GM18507 (cell line): ENCODE measurements around the gene CD27.
"Not testable (repeated sequence)": the region's sequence is repeated elsewhere in the genome, so short reads cannot be mapped to it uniquely, and the experiment has no call there.

Experiments
- DNase-seq: peaks from one replicate; pipeline ENCODE4 v3.0.0; 2011; ENCODE audit warnings: low read depth; ENCODE audit not compliant: insufficient read length; ENCODE audit errors: extremely low spot score
- FAIRE-seq: peaks from 2 replicates; lab custom pipeline; 2011; peaks lifted over from hg19 to GRCh38; lab: Jason Lieb, UNC

CD27 gene

DNA sequence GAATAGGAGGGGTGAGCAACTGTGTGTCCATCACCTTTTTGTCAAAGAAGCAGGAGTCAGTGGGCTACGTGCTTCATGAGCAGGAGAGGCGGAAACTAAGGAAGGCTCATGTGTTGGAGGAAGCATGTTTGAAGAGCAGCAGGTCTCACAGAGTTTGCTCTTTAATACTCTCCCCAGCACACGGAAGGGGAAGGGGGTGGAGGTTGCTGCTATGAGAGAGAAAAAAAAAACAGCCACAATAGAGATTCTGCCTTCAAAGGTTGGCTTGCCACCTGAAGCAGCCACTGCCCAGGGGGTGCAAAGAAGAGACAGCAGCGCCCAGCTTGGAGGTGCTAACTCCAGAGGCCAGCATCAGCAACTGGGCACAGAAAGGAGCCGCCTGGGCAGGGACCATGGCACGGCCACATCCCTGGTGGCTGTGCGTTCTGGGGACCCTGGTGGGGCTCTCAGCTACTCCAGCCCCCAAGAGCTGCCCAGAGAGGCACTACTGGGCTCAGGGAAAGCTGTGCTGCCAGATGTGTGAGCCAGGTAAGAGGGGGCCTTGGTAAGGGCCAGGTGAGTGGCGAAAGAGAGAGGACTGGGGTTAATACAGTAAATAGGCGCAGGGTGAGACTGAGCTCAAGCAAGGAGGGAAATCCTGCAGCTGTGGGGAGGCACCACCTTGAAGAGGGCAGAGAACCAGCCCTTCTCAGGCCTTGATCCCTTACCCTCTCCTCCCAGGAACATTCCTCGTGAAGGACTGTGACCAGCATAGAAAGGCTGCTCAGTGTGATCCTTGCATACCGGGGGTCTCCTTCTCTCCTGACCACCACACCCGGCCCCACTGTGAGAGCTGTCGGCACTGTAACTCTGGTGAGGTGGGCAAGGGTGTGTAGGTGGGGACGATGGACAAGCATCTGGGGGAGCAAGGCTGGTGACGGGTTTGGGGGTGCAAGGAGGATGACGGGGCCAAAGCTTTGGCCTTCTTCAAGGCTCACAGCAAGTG lies at the start of gene CD27:
TSS of gene CD27 (plus strand) at position 252 of the 985 bp plus-strand sequence. CDS start at position 393, 141 bp downstream.
- no peak for DNase-seq
- FAIRE-seq: peak; percentile 83

DNA sequence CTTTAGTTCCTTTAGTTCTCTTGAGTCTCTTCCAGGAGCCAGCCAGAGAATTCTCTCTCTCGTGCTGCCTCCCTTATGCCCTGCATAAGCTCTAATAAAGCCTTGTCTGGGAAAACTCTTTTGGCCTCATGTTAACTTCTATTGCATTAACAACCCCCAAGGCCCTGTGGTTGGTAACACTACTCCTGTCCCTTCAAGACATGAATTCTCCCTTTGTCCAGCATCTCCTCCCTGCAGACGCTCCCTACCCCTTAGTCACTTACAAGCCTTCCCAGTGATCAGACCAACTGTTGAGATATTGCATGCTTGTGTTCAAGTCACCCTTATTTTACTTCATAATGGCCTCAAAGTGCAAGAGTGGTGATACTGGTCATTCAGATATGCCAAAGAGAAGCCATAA lies 48.7 kb upstream of the CD27 start:
- DNase-seq (no peak), FAIRE-seq (no peak)

DNA sequence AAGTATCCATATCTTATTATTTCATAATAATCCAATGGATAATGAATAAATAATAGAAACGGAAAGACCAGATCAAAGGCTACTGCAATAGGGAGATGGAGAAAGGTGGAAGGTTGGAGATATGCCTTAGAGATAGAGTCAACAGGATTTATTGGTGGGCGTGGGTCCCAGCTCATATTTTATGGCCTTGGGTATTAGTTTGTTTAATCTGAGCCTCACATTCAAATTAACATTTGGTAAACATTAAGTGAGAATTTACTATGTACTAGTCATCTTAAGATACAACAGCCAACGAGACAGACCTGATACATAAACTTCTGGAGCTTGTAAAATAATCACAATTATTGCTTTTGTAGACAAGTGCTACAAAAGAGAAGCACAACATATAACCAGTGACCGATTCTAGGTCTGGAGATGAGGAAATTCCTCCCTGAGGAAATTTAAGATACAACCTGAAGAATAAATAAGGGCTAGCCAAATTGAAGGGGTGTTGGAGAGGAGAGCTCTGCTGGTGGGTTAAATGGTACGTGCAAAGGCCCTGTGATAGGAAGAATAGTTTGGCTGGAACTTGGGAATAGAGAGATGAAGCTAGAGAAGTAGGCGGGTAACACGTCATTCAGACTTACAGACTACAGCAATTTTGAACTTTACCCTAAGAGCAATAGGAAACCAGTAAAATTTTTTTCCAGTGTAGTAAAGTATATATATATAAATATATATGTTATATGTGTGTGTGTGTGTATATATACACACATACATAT lies 44.7 kb upstream of the CD27 start:
- FAIRE-seq: no peak
- no peak for DNase-seq

DNA sequence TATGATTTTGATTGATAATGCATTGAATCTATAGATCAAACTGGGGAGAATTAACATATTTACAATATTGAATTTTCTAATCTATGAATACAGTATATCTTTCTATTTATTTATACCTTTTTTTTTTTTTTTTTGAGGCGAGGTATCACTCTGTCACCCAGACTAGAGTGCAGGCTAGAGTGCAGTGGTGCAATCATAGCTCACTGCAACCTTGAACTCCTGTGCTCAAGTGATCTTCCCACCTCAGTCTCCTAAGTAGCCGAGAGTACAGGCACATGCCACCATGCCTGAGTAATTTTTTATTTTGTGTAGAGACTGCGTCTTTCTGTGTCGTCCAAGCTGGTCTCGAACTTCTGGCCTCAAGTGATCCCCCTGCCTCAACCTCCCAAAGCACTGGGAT lies 40.4 kb upstream of the CD27 start:
- FAIRE-seq (no peak), DNase-seq (no peak)

DNA sequence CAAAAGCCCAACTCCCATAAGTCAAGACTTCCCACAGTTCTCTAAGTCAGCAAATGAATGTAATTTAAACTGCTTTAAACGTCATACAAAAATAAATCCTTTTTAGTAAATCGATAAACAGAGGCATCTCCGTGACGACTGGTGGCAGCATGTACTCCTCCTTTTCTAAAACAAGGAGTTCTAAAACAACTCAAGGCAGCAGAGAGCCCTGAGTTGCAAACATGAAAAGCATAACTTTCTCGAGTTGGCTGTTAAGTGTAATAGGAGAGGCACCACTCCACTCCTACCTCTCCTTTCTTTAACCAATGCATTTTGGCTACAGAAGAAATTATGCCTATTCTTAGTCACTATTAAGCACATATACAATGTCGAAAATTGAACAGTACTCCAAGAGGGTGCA lies 38.8 kb upstream of the CD27 start:
- FAIRE-seq: no peak
- DNase-seq: no peak

DNA sequence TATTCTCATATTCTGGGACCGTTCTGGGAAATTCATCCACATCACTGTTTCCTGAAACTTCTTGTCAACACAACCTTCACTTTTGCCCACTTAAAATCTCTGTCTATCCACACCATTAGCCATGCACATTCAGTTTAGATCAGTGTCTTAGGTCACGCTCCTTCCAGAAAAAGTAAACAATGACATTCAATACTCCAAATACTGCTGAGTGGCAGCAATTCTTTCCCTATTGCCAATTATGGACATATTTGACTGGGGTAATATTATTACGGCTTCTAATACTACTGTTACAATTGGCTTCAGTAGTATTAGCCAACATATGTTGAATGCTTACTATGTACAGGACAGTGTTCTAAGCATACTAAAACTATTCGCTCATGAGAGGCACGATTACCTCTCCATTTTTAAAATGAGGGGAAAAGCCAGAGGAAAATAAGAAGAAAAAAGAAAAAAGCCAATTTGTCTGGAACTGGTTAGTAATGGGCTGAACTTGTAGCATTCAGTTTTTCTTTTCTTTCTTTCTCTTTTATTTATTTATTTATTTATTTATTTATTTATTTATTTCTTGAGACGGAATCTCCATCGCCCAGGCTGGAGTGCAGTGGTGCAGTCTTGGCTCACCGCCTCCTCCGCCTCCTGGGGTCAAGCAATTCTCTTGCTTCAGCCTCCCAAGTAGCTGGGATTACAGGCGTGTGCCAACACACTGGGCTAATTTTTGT lies 37.4 kb upstream of the CD27 start:
- FAIRE-seq: no peak
- no peak for DNase-seq

DNA sequence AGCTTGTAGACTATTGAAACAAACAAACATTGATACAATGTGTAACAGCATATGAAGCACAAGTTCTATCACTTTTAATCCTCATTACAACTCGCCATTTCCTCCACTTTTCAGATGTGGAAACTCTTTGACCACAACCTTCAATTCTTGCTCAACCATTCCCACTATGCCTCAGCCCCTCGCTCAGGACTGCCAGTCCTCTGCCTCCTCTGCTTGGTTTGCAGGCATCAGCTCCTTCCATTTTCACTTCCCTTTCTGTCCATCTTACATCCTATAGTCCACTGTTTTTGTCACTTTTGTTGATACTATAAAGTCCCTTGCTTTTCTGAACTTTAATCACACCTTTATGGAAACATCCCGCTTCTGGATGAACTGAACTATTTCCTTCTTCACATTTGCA lies 28.2 kb upstream of the CD27 start:
- no peak for DNase-seq
- peak; percentile 33 for FAIRE-seq

DNA sequence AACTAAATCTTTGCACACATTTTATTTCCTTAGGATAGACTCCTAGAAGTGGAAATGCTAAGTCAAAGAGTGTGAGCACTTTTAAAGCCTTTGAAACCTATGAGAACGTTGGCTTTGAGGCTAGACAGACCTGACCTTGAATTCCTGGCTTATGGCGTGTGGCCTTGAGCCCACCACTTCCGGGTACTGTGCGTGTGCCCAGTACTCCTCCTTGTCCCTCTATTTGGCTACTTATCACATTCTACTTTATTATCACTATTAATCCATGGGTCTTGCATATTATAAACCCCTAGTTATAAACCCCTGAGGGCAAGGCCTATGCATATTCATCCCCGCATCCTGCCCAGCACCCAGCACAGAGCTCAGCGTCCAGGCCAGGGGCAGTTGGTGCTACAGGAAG lies 26.0 kb upstream of the CD27 start:
- DNase-seq (no peak), FAIRE-seq (no peak)

DNA sequence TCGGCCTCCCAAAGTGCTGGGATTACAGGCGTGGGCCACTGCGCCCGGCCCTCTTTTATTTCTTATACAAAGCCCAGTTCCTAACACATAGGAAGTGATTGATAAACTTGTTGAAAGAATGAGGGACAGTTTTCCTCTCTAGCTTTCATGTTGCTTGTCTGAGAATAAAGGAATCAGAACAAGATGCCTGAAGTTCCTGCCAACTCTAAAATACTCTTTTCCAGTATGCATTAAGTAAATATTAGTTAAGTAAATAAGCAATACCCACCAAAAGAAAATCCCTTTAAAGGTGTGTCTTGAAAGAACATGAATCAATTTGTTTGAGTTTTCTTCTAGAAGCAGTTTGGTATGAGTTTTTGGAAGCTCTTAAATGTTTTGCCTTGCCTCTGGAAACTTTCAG lies 24.4 kb upstream of the CD27 start:
- FAIRE-seq (no peak), DNase-seq (no peak)

DNA sequence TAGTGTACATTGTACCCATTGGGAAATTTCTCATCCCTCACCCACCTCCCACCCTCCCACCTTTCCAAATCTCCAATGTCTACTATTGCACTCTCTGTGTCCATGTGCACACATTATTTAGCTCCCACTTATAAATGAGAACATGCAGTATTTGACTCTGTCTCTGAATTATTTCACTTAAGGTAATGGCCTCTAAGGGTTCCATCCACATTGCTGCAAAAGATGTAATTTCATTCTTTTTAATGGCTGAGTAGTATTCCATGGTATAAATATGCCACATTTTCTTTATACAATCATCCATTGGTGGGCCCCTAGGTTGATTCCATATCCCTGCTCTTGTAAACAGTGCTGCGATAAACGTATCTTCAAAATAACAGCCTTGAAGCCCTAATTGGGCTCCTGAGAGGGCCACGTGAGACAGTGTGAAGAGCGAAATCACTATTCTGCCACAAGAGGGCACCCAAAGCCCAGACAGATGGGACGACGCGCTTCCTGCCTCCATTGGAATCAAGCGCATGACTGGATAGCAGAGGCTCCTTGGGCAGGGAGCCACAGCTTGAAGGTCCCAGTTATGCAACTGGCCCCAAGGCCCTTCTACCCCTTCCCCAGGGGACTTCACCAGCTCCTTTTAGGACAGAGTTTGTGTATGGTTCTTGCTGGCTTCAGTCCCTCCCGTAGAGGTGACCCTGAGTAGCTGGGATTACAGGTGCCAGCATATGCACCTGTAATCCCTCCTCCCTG lies 21.3 kb upstream of the CD27 start:
- FAIRE-seq: peak; percentile 96
- peak; percentile 74 for DNase-seq

DNA sequence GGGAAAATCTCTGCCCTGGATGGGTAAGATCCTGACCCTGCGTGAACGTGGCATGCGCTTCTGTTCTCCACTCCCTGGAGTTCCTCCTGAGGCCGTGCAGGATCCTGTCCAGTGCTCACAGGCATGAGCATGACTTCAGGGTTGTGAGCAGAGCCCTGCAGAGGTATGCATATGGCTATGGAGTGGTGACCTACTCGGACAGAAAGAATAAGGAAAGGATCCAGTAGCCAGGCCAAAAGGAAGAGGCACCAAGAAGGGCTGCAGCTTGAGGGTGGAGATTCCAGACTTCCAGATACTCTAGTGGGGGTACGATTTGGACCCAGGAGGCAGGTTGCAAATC lies 20.8 kb upstream of the CD27 start:
- FAIRE-seq: peak; percentile 9
- no peak for DNase-seq

DNA sequence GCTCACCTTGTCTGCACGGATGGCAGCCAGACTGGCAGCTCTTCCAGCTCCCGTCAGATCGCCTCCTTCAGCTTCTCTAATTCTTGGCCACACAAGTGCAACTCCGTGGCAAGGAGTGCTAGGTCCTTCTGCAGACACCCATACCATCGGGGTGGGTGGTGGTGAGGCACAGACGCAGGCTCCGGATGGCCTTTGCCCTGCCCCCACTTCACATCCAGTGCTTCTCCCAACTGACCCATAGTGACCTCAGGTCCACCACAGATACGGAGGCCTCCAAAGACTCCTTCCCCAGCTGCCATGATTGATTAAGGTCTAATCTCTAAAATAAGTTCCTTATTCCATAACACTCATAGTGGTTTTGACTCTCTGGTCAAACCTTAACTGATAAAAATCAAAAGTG lies 19.9 kb upstream of the CD27 start:
- no peak for DNase-seq
- no peak for FAIRE-seq

DNA sequence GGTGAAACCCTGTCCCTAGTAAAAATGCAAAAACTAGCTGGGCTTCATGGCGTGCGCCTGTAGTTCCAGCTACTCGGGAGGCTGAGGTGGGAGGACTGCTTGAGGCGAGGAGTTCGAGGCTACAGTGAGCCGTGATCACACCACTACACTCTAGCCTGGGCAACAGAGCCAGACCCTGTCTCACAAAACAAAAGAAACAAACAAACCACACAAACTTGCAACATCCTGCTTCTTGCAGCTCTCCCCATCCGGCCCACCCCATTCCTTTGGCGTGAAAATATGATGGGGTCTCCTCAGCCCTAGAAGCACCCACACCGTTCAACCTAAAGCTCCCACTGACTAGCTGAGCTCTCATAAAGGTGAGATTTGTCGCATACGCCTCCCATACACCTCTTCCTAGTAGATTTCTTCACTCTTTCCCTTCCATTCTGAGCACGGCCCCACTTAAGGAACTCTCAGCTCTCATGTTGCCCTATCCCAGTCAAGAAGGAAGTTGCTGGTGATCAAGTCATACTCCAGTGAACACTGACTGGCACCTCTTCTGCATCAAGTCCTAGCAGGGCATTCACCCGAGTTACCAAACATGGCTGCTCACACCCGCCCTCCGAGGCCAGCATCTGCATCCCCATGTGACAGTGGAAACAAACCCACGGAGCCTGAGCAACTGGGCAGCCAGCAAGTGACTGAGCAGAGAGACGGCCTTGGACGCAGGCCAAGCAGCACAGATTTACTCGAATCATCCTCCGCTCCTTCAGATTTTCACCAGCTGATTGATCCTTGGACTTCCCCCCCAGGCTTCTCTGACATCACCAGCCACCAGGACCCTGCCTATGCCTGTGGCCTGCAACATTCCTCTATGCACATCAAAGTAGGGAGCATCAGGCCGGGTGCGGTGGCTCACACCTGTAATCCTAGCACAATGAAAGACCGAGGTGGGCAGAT lies 18.9 kb upstream of the CD27 start:
- FAIRE-seq (peak; percentile 69), DNase-seq (no peak)

DNA sequence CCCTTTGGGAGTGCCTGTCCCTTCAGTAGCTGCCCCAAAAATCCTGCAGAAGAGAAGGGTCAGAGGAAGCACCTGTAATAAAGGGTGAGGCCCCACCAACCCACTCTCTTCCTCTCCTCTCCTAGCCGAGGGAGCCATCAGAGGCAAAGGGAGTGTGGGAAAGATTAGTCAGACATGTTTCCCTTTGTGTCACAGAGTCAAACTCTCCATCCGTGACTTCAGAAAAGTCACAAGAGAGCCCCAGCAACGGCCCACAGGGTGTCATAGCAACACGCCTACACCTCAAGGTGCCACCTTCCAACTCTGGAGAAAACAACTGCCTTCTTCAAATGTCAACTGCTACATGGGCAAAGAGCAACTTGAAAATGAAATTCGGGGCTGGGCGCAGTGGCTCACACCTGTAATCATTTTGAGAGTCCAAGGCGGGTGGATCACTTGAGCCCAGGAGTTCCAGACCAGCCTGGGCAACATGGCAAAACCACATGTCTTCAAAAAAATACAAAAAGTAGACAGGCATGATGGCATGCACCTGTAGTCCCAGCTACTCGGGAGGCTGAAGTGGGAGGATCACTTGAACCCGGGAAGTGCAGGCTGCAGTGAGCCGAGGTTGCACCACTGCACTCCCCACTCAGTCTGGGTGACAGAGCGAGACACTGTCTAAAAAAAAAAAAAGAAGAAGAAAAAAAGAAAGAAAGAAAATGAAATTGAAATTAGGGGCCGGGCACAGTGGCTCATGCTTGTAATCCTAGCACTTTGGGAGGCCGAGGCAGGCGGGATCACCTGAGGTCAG lies 17.7 kb upstream of the CD27 start:
- DNase-seq (no peak), FAIRE-seq (peak; percentile 97)

DNA sequence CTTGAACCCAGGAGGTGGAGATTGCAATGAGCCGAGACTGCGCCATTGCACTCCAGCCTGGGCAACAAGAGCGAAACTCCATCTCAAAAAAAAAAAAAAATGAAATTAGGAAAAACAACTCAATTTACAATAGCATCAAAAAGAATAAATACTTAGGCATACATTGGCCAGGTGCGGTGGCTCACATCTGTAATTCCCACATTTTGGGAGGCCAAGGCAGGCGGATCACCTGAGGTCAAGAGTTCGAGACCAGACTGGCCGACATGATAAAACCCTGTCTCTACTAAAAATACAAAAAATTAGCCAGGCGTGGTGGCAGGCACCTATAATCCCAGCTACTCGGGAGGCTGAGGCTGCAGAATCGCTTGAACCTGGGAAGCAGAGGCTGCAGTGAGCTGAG lies 17.0 kb upstream of the CD27 start:
- FAIRE-seq, DNase-seq: not testable (repeated sequence)

DNA sequence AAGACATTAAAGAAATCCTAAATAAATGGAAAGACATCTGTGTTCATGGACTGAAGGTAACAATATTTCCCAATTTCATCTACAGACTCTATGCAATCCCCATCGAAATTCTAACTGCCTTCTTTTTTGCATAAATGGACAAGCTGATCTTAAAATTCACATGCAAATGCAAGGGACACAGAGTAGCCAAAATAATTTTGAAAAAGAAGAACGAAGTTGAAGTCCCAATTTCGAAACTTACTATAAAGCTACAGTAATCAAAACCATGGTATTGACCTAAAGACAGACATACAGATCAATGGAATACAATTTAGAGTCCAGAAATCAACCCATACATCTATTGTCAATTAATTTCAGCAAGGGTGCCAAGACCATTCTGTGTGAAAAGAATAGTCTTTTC lies 16.4 kb upstream of the CD27 start:
- FAIRE-seq (peak; percentile 53), DNase-seq (no peak)

DNA sequence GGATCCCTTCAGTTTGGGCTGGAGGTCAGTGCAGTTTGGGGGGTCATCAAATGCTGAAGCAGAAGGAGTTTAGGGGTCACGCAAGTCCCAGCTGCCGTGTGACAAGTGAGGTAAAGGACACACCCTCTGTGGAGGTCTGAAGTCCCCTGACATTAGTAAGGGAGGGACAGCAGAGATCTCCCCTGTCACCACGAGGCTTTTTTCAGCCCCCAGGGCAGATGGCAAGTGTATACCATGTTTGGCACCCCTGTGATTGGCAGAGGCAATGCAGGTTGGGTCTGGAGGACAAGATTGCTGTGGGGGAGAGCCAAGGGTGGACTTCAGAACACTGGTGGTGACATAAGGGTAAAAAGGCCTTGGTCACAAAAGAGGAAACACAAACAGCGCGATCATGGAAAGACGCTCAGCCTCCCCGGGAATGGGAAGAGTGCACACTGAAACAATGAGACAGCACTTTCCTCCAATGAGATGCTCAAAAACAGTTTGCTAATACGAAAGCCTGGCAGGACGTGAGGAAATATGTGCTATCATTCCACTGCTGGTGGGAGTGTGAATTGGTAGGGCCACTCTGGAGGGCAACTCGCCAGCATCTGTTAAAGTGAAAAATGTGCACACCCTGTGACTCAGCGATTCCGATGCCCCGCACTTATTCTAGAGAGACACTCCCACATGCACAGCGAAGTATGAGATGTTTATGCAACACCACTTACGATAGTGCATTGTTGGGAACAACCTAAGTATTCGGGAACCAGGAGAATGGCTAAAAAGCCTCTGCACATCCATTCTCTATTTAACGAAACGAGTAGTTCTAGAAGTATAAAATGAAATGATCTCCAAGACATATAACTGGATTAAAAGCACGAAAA lies 14.4 kb upstream of the CD27 start:
- FAIRE-seq (peak; percentile 60), DNase-seq (no peak)
